ENCODE data around the gene RSPO1. TPM values are rescaled to one million over a fixed set of nuclear protein-coding genes. Genes with fewer than 3 reads are reported as not detected.

Gene RSPO1
- polyA plus RNA-seq, 1 donor from 2014 or later = not detected

DNA sequence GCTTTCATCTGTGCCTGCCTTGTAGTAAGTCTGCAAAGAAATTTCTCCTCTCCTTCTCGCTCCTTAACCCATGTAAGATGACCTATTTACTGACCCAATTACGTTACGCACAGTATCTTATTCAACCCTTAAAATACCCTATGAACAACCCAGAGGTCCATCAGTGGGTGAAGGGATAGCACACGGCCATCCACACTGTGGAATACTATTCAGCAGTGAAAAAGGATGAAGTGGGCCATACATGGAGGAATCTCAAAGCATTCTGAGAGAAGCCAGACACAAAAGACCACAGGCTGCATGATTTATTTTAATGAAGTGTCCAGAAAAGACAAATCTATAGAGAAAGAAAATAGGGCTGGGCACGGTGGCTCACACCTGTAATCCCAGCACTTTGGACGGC is 23.8 kb upstream of the RSPO1 start:
- H2AFZ ChIP-seq (ENCODE audit: low read depth, low read length) = no peak overlapping the region
- TF ChIP-seq TAF1 (IDR thresholded peaks at IDR 0.05; ENCODE audit: low read depth) = no peak
- no peak for TF ChIP-seq MXI1 (conservative IDR thresholded peaks at IDR 0.05; ENCODE audit: poor library complexity, severe bottlenecking)
- no peak for TF ChIP-seq EZH2 (IDR thresholded peaks at IDR 0.05; ENCODE audit: borderline replicate concordance, insufficient read depth, low read length, poor library complexity, severe bottlenecking)
- no peak for TF ChIP-seq RAD21 (conservative IDR thresholded peaks at IDR 0.05)
- TF ChIP-seq CTCF (IDR thresholded peaks at IDR 0.05; ENCODE audit: poor library complexity, severe bottlenecking) = no peak
- TF ChIP-seq POLR2AphosphoS5 (IDR thresholded peaks at IDR 0.05) = no peak
- no peak for TF ChIP-seq EP300 (conservative IDR thresholded peaks at IDR 0.05; ENCODE audit: poor library complexity, severe bottlenecking)
- TF ChIP-seq, protein P1, sequence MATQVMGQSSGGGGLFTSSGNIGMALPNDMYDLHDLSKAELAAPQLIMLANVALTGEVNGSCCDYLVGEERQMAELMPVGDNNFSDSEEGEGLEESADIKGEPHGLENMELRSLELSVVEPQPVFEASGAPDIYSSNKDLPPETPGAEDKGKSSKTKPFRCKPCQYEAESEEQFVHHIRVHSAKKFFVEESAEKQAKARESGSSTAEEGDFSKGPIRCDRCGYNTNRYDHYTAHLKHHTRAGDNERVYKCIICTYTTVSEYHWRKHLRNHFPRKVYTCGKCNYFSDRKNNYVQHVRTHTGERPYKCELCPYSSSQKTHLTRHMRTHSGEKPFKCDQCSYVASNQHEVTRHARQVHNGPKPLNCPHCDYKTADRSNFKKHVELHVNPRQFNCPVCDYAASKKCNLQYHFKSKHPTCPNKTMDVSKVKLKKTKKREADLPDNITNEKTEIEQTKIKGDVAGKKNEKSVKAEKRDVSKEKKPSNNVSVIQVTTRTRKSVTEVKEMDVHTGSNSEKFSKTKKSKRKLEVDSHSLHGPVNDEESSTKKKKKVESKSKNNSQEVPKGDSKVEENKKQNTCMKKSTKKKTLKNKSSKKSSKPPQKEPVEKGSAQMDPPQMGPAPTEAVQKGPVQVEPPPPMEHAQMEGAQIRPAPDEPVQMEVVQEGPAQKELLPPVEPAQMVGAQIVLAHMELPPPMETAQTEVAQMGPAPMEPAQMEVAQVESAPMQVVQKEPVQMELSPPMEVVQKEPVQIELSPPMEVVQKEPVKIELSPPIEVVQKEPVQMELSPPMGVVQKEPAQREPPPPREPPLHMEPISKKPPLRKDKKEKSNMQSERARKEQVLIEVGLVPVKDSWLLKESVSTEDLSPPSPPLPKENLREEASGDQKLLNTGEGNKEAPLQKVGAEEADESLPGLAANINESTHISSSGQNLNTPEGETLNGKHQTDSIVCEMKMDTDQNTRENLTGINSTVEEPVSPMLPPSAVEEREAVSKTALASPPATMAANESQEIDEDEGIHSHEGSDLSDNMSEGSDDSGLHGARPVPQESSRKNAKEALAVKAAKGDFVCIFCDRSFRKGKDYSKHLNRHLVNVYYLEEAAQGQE (IDR thresholded peaks at IDR 0.05; ENCODE audit: borderline replicate concordance) = no peak
- no peak for TF ChIP-seq SMC3 (conservative IDR thresholded peaks at IDR 0.05; ENCODE audit: poor library complexity)

DNA sequence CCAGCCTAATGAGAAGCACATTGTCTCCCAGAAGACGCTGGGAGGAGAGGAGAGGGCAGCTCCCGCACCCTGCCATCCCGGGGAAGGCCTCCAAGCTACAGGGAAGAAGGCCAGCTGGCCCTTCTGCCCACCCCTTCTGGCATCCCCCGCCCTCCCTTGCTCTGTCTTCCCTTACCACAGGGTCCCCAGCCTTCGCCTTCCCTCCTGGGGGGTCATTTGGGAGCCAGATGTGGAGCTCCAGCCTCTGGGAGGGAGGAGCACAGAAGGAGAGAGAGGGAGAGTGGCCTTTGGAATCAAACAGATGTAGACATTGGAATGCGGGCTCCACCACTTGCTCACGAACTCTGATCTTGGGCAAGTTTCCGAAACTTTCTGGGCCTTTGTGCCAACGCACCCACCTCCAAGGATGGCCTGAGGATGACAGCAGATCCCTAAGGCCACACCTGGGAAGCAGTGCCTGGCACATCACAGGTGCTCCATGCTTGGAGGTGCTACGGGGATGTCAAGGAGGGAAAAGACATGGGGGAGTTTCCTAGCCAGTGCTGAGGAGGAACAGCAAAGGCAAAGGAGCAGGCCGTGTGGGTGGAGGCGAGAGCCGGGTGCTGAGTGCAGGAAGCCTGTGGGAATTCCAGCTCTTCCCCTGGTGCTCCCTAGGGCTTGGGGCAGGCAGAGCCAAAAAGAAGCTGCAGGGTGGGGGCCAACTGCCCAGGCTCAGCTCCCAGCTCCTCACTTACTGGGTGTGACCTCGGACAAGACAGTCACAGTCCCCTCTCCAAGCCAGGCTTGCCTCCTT is 23.1 kb upstream of the RSPO1 start:
- H3K27me3 ChIP-seq (ENCODE audit: insufficient read depth, low read depth, low read length) = no peaks in the 10 kb centered on the region
- H3F3A ChIP-seq (ENCODE audit: insufficient read depth, low read length, poor library complexity, severe bottlenecking) = no peaks in the 10 kb centered on the region

More for the DNA sequence above, 23.8 kb upstream of the RSPO1 start:
- Histone ChIP-seq H3K9me2 (ENCODE audit: insufficient read depth, low read length) (no peaks in the 10 kb centered on the region), H3K27me3 (ENCODE audit: insufficient read depth, low read depth, low read length) (no peaks in the 10 kb centered on the region), H3K9ac (ENCODE audit: low read length) (no peak overlapping the region), H3F3A (ENCODE audit: insufficient read depth, low read length, poor library complexity, severe bottlenecking) (no peaks in the 10 kb centered on the region), H3K79me2 (replicated peaks; ENCODE audit: insufficient read depth, low read length) (no peaks in the 10 kb centered on the region), H3K4me3 (ENCODE audit: low read length) (no peak overlapping the region), H3K27ac (ENCODE audit: low read length) (no peak overlapping the region), H3K36me3 (ENCODE audit: insufficient read depth, low read length) (no peaks in the 10 kb centered on the region), H3K4me2 (ENCODE audit: low read length) (no peak overlapping the region), H3K9me3 (ENCODE audit: low read length) (no peaks in the 10 kb centered on the region), H4K20me1 (ENCODE audit: insufficient read depth) (no peaks in the 10 kb centered on the region)

More for the DNA sequence above, 23.1 kb upstream of the RSPO1 start:
- TF ChIP-seq, protein P1 (IDR thresholded peaks at IDR 0.05; ENCODE audit: borderline replicate concordance) = no peak
- TF ChIP-seq CTCF (IDR thresholded peaks at IDR 0.05; ENCODE audit: poor library complexity, severe bottlenecking) (no peak), EP300 (conservative IDR thresholded peaks at IDR 0.05; ENCODE audit: poor library complexity, severe bottlenecking) (no peak), SMC3 (conservative IDR thresholded peaks at IDR 0.05; ENCODE audit: poor library complexity) (no peak), POLR2AphosphoS5 (IDR thresholded peaks at IDR 0.05) (no peak), TAF1 (IDR thresholded peaks at IDR 0.05; ENCODE audit: low read depth) (no peak)
- H3K27ac ChIP-seq (ENCODE audit: low read length) = no peak overlapping the region
- H4K20me1 ChIP-seq (ENCODE audit: insufficient read depth) = no peaks in the 10 kb centered on the region
- no peak overlapping the region for H3K4me3 ChIP-seq (ENCODE audit: low read length)
- no peak overlapping the region for H2AFZ ChIP-seq (ENCODE audit: low read depth, low read length)
- H3K9me2 ChIP-seq (ENCODE audit: insufficient read depth, low read length) = no peaks in the 10 kb centered on the region
- no peaks in the 10 kb centered on the region for H3K79me2 ChIP-seq (replicated peaks; ENCODE audit: insufficient read depth, low read length)
- no peaks in the 10 kb centered on the region for H3K9me3 ChIP-seq (ENCODE audit: low read length)
- no peak overlapping the region for H3K9ac ChIP-seq (ENCODE audit: low read length)
- H3K36me3 ChIP-seq (ENCODE audit: insufficient read depth, low read length) = no peaks in the 10 kb centered on the region
- no peak overlapping the region for H3K4me2 ChIP-seq (ENCODE audit: low read length)

All from neural cell (in vitro differentiated cells).